B cell (primary cell): ENCODE data around the gene CMC1. TPM values are rescaled to one million over a fixed set of nuclear protein-coding genes. Genes with fewer than 3 reads are reported as not detected.

ENCODE experiments used
- ATAC-seq: fragments of 200-7000 bp; cut with Tn5 transposase; one replicate; pipeline ENCODE4 v1.10.0; 2021; ENCODE audit warnings: low read depth, mild to moderate bottlenecking, moderate number of reproducible peaks, moderate library complexity
- CTCF ChIA-PET: fragments of 350-600 bp; sonication (Branson Sonifier 250); formaldehyde crosslinking; loops from one replicate; lab custom pipeline; 2021; ENCODE audit warnings: antibody characterized with exemption, inconsistent platforms; lab: Charles Lee
- POLR2A ChIA-PET: fragments of 350-600 bp; sonication (Branson Sonifier 250); formaldehyde crosslinking; loops from one replicate; lab custom pipeline; 2021; ENCODE audit warnings: antibody characterized with exemption; lab: Charles Lee
- DNase-seq: peaks from one replicate; pipeline ENCODE4 v3.0.0; 2013
- H2AFZ ChIP-seq: 2 replicates; pipeline ENCODE4 v1.6.1; 2012; ENCODE audit warnings: mild to moderate bottlenecking, low read depth, low read length; ENCODE audit not compliant: insufficient read depth, poor library complexity, severe bottlenecking
- H3K27ac ChIP-seq, 2 donors: 1 replicate in 1 of 2; 2 replicates in 1 of 2; pipeline ENCODE4 v1.5.1; 2012 to 2013; ENCODE audit warnings: low read length in 2 of 2, mild to moderate bottlenecking in 2 of 2, moderate library complexity in 1 of 2
- H3K27me3 ChIP-seq, 4 experiments: fragments of 200-600 bp in 1 of 4; sonication (generic) in 1 of 4; replicated peaks in 1 of 4; 1 replicate in 2 of 4; 2 replicates in 2 of 4; pipeline versions ENCODE4 v1.6.1 to v1.7.0; 2013 to 2016; ENCODE audit warnings: low read length in 3 of 4, mild to moderate bottlenecking in 2 of 4, mixed read lengths in 1 of 4, moderate library complexity in 1 of 4; ENCODE audit not compliant: insufficient read depth in 4 of 4, control insufficient read depth in 3 of 4; ENCODE audit errors: control extremely low read depth in 1 of 4
- H3K36me3 ChIP-seq, 2 experiments: replicated peaks in 1 of 2; 1 replicate in 1 of 2; 2 replicates in 1 of 2; pipeline versions ENCODE4 v1.6.1 to v1.7.1; 2013; ENCODE audit warnings: low read length in 1 of 2; ENCODE audit not compliant: insufficient read depth in 2 of 2, control insufficient read depth in 1 of 2; ENCODE audit errors: control extremely low read depth in 1 of 2, extremely low read depth in 1 of 2
- H3K4me1 ChIP-seq, 2 donors: fragments of 200-600 bp in 1 of 2; sonication (generic) in 1 of 2; 1 replicate in 1 of 2; 2 replicates in 1 of 2; pipeline versions ENCODE4 v1.5.1 to v1.6.1; 2013 to 2017; ENCODE audit warnings: low read length in 2 of 2; ENCODE audit not compliant: control insufficient read depth in 2 of 2, insufficient read depth in 2 of 2
- H3K4me2 ChIP-seq: replicated peaks from 2 replicates; pipeline ENCODE3; 2012; ENCODE audit warnings: mild to moderate bottlenecking, low read depth, low read length; ENCODE audit not compliant: poor library complexity, severe bottlenecking
- H3K4me3 ChIP-seq, 5 experiments: fragments of 200-600 bp in 1 of 5; sonication (generic) in 1 of 5; 1 replicate in 3 of 5; 2 replicates in 2 of 5; pipeline versions ENCODE4 v1.5.1 to v1.7.0; 2011 to 2016; ENCODE audit warnings: low read length in 4 of 5, mild to moderate bottlenecking in 4 of 5, low read depth in 2 of 5, control low read depth in 1 of 5, moderate library complexity in 1 of 5; ENCODE audit not compliant: insufficient read depth in 1 of 5; ENCODE audit errors: control extremely low read depth in 1 of 5, extremely low read depth in 1 of 5
- H3K79me2 ChIP-seq: fragments of 200-600 bp; sonication (generic); one replicate; pipeline ENCODE4 v1.6.0; 2016; ENCODE audit warnings: low read length; ENCODE audit not compliant: control insufficient read depth, insufficient read depth
- H3K9ac ChIP-seq: fragments of 200-600 bp; sonication (generic); 2 replicates; pipeline ENCODE4 v1.6.1; 2017; ENCODE audit warnings: mild to moderate bottlenecking, low read length, moderate library complexity
- H3K9me3 ChIP-seq, 3 donors: one replicate each; pipeline versions ENCODE4 v1.6.1 to v1.7.1; 2013; ENCODE audit warnings: low read length in 2 of 3; ENCODE audit not compliant: control insufficient read depth in 2 of 3, insufficient read depth in 1 of 3; ENCODE audit errors: control extremely low read depth in 1 of 3
- H4K20me1 ChIP-seq: 2 replicates; pipeline ENCODE4 v1.6.0; 2012; ENCODE audit warnings: mild to moderate bottlenecking, low read length; ENCODE audit not compliant: insufficient read depth, control insufficient read depth, poor library complexity, severe bottlenecking
- H3K27ac Mint-ChIP-seq: one replicate; pipeline ENCODE4 v1.8.0; 2021; ENCODE audit warnings: mixed read lengths
- H3K27me3 Mint-ChIP-seq: one replicate; pipeline ENCODE4 v1.8.0; 2021; ENCODE audit warnings: mixed read lengths
- H3K4me1 Mint-ChIP-seq: one replicate; pipeline ENCODE4 v1.8.0; 2021; ENCODE audit warnings: mixed read lengths
- H3K4me3 Mint-ChIP-seq: one replicate; pipeline ENCODE4 v1.8.0; 2021; ENCODE audit warnings: mixed read lengths
- H3K9me3 Mint-ChIP-seq: one replicate; pipeline ENCODE4 v1.8.0; 2022; ENCODE audit warnings: mixed read lengths; ENCODE audit not compliant: insufficient read depth
- CTCF ChIP-seq: fragments of 200-600 bp; IDR thresholded peaks from one replicate; pipeline ENCODE4 v1.8.0; 2022; ENCODE audit warnings: antibody characterized with exemption, mild to moderate bottlenecking
- EZH2 ChIP-seq: IDR thresholded peaks from 2 replicates; pipeline ENCODE4 v1.6.1; 2012; ENCODE audit warnings: borderline replicate concordance, low read depth, mild to moderate bottlenecking, moderate library complexity, low read length; ENCODE audit not compliant: insufficient read depth, poor library complexity, severe bottlenecking
- WGBS: methylation state at CpG from one replicate; pipeline ENCODE4 v1.1.5; 2013; ENCODE audit warnings: missing lambda C conversion rate; ENCODE audit not compliant: insufficient coverage; 5-methylcytosine and 5-hydroxymethylcytosine counted together
- intact Hi-C: fragments of 100-400 bp; cut with micrococcal nuclease; formaldehyde crosslinking; loops from one replicate; pipeline ENCODE4 v1.10.0; 2022
- polyA plus RNA-seq: library from polyadenylated mRNA; depleted of rRNA; stranded (reverse); fragments of >200 nt; gene quantifications from 2 replicates; pipeline ENCODE4 v1.2.3, GENCODE V29; 2012
- total RNA-seq, 2 donors: library from RNA; stranded (reverse); fragments of 120-200 nt in 1 of 2; gene quantifications; 1 replicate in 1 of 2; 2 replicates in 1 of 2; pipeline versions ENCODE4 v1.2.3 to v1.2.4, GENCODE V29; 2013 to 2022

Gene CMC1
- total and polyA plus RNA-seq, 2 donors (not counting 1 experiment from before 2014, with no cell fraction given) = 6.7 to 14.5 TPM

DNA sequence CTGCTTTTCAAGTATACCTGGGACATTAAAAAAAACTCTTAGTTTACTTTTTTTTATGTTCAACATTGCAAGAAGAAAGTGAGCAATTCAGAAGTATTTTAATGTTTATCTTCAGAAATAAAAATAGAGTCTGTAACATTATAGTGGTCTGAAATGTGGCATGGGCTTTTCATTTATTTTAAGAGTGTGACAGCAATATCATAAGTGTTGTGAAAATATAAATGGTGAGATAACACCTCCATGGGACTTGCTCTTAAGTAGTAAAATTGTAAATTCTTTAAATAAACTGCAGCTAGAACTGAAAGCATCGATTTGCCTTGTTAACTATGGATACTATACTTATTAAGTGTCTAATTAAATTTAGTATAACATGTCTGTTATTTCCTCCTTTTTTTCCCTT is 58.3 kb downstream of the CMC1 start:
- Histone ChIP-seq H4K20me1 (no peaks in the 10 kb centered on the region), H2AFZ (no peak overlapping the region), H3K79me2 (no peaks in the 10 kb centered on the region), H3K4me1 (peaks cover 0 to 2% of the 10 kb centered on the region in 2 donors), H3K4me2 (no peak overlapping the region), H3K27me3 (no peaks in the 10 kb centered on the region), H3K36me3 (peaks cover 0 to 1% of the 10 kb centered on the region in 2 experiments), H3K4me3 (no peak overlapping the region), H3K27ac (no peak overlapping the region), H3K9me3 (no peaks in the 10 kb centered on the region), H3K9ac (no peak overlapping the region)
- intact Hi-C loops = no loop called here
- POLR2A ChIA-PET = no interaction called here
- no peak for ATAC-seq
- CTCF ChIA-PET = no interaction called here
- DNase-seq = no peak
- Mint-ChIP-seq H3K4me1 (peaks cover 2% of the 10 kb centered on the region), H3K27me3 (no peaks in the 10 kb centered on the region), H3K4me3 (no peak overlapping the region), H3K9me3 (no peaks in the 10 kb centered on the region), H3K27ac (no peak overlapping the region)
- no CpG with 5 or more reads among the region's 1 CpG for WGBS
- TF ChIP-seq EZH2 (no peak), CTCF (no peak)

DNA sequence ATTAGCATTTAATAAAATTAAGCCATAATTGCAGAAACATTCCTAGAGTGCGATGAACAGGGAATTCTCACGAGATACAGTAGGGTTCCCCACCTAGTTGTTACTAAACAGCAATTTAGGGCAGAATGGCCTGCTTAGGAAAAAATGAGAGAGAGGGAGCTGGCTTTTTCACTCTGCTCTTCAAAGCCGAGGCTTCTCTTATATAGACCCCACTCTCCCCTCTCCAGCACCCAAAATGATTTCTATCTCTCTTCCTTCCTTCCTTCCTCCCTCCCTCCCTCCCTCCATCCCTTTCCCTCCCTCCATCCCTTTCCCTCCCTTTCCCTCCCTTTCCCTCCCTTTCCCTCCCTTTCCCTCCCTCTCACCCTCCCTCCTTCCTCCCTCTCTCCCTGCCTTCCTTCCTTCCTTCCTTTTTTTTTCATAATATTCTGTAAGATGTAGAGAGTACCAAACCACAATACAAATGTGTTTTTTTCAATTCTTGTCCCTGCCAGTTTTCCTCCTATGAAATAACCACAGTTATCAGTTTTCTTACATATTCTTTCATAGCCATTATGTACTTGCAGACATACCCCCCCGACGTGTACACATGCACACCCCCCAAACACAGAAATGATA is 59.0 kb downstream of the CMC1 start:
- no peaks in the 10 kb centered on the region for H3K9me3 ChIP-seq
- no peak for DNase-seq
- no peak overlapping the region for H2AFZ ChIP-seq
- H3K4me2 ChIP-seq = no peak overlapping the region
- Mint-ChIP-seq H3K27me3 (no peaks in the 10 kb centered on the region), H3K9me3 (no peaks in the 10 kb centered on the region), H3K27ac (no peak overlapping the region), H3K4me1 (peaks cover 2% of the 10 kb centered on the region), H3K4me3 (no peak overlapping the region)
- ChIA-PET POLR2A (no interaction called here), CTCF (no interaction called here)
- H3K79me2 ChIP-seq = no peaks in the 10 kb centered on the region
- no peak overlapping the region for H3K9ac ChIP-seq
- peaks cover 0 to 1% of the 10 kb centered on the region in 2 experiments for H3K36me3 ChIP-seq
- no CpG with 5 or more reads among the region's 5 CpGs for WGBS
- TF ChIP-seq EZH2 (no peak), CTCF (no peak)
- no peak overlapping the region for H3K27ac ChIP-seq
- no peak overlapping the region for H3K4me3 ChIP-seq
- no peak for ATAC-seq
- intact Hi-C loops = no loop called here
- H4K20me1 ChIP-seq = no peaks in the 10 kb centered on the region
- H3K4me1 ChIP-seq = peaks cover 0 to 2% of the 10 kb centered on the region in 2 donors
- H3K27me3 ChIP-seq = no peaks in the 10 kb centered on the region
